Body of pancreas (tissue), 4 donors: ENCODE data around the gene INAFM2. TPM values are rescaled to one million over a fixed set of nuclear protein-coding genes. Genes with fewer than 3 reads are reported as not detected.

ENCODE experiments used
- ATAC-seq: fragments of 150-250 bp; one replicate; pipeline ENCODE4 v1.9.1; 2016
- DNase-seq, 4 donors: peaks; one replicate each; pipeline ENCODE4 v3.0.0-alpha.2; 2019
- H3K27ac ChIP-seq, 4 donors: fragments of 200-600 bp; sonication (generic); 1 replicate in 3 of 4; 2 replicates in 1 of 4; pipeline versions ENCODE4 v1.5.1 to v1.6.1; 2016 to 2019; ENCODE audit warnings: mild to moderate bottlenecking in 1 of 4, mixed read lengths in 1 of 4, moderate library complexity in 1 of 4
- H3K27me3 ChIP-seq, 2 donors: fragments of 200-600 bp; sonication (generic); one replicate each; pipeline ENCODE4 v1.6.0; 2016; ENCODE audit warnings: mild to moderate bottlenecking in 1 of 2
- H3K36me3 ChIP-seq, 2 donors: fragments of 200-600 bp; sonication (generic); replicated peaks in 1 of 2; 2 replicates each; pipeline ENCODE4 v1.5.1; 2016; ENCODE audit warnings: low read depth in 2 of 2; ENCODE audit not compliant: insufficient read depth in 1 of 2
- H3K4me1 ChIP-seq: fragments of 200-600 bp; sonication (generic); one replicate; pipeline ENCODE4 v1.6.0; 2016
- H3K4me3 ChIP-seq, 2 donors: fragments of 200-600 bp; sonication (generic); 1 replicate in 1 of 2; 2 replicates in 1 of 2; pipeline ENCODE4 v1.5.1; 2016 to 2019
- H3K9me3 ChIP-seq, 3 donors: fragments of 200-600 bp; sonication (generic); 1 replicate in 2 of 3; 2 replicates in 1 of 3; pipeline ENCODE4 v1.5.1; 2016
- CTCF ChIP-seq, 7 experiments: fragments of 450-650 bp in 4 of 7; fragments of 200-600 bp in 3 of 7; sonication (generic) in 3 of 7; IDR thresholded peaks; one replicate each; pipeline ENCODE4 v1.5.1; 2016 to 2019; ENCODE audit warnings: antibody characterized with exemption in 7 of 7
- POLR2A ChIP-seq, 3 donors: fragments of 450-650 bp; IDR thresholded peaks; one replicate each; pipeline ENCODE4 v1.6.1; 2016; ENCODE audit warnings: antibody characterized with exemption in 3 of 3, mild to moderate bottlenecking in 2 of 3
- WGBS, 2 donors: methylation state at CpG; one replicate each; pipeline ENCODE4 v1.1.5; 2017; 5-methylcytosine and 5-hydroxymethylcytosine counted together
- intact Hi-C: fragments of 100-400 bp; cut with DNase I; formaldehyde crosslinking; loops from one replicate; pipeline ENCODE4 v1.15.1; 2023
- total RNA-seq, 2 donors: library from RNA; depleted of rRNA; stranded (reverse); fragments of >200 nt; gene quantifications; one replicate each; pipeline ENCODE4 v1.1.0, GENCODE V29; 2016

Gene INAFM2
- total RNA-seq, 2 donors from 2014 or later, result 8.8 to 22.4 TPM

GRCh38 chr15:40320409-40320808 is 3.1 kb upstream of the INAFM2 start:
- no peaks in the 10 kb centered on the region for H3K36me3 ChIP-seq
- 75 to 95% methylated on average over 1 of the region's 1 CpG for WGBS, 2 donors
- H3K4me3 ChIP-seq, result no peak overlapping the region
- ATAC-seq, result no peak
- intact Hi-C loops, result no loop called here
- no peak overlapping the region for H3K27ac ChIP-seq
- no peaks in the 10 kb centered on the region for H3K9me3 ChIP-seq
- TF ChIP-seq POLR2A (IDR thresholded peaks at IDR 0.05), result no peak
- no peak for TF ChIP-seq CTCF (IDR thresholded peaks at IDR 0.05)
- no peaks in the 10 kb centered on the region for H3K27me3 ChIP-seq
- H3K4me1 ChIP-seq, result peaks cover 31% of the 10 kb centered on the region
- DNase-seq, result peak in 1 of 4 donors; percentile 6

DNA sequence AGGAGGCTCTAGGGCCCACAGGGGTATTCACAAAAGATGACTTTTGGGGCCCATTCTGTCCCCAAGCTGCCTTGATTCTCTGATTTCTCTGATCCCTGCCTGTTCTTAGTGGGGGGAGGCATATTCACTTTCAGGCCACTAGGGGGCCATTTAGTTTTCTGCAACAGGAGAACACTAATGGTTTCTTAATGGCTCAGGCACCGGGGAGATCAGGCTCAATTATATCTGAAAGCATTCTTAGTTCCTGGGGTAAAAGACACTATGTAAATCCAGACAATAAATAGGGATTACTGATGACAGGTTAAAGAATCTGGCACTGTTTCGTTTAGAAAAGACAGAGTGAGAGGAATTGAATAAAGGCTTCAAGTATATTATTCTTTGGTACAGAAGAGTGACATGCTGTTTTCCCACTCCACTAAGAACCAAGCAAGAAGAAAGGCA is 2.5 kb upstream of the INAFM2 start:
- intact Hi-C loops, result no loop called here
- 8 to 9% methylated on average over 2 of the region's 2 CpGs for WGBS, 2 donors
- no peak for ATAC-seq

DNA sequence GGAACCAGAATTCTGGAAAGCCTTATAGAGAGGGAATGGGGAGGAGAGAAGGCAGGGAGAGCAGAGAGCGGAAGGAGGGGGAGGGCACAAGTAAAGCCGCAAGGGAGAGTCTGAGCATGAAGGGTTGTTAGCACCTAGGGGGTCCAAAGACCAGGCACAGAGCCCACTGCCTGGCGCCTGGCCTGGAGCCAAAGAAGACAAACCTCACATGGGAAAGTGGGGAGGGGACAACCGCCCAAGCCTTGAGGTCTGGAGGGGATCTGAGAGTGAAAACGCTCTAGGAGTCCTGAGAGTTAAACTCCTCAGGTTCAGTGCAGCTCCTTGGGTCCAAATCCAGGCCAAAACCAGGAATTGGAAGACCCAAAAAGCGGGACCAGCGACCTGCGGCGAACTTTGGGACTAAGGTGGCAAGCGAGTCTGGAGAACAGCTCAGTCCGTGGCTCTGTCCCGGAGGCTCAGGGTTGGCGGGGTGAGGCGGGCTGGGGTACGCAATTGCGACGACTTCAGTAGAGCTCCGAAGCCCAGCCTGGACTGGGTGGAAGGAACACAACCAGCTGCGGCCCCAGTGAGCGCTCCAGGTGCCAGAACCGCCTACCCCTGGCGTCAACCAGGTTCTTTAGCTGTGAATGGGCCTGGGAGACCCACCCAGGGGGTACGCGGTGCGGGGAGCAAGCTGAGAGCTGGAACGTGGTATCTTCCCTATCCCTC is 807 bp upstream of the INAFM2 start:
- TF ChIP-seq POLR2A (IDR thresholded peaks at IDR 0.05) (no peak), CTCF (IDR thresholded peaks at IDR 0.05) (no peak)
- H3K4me1 ChIP-seq, result peaks cover 50% of the 10 kb centered on the region
- H3K9me3 ChIP-seq, result no peaks in the 10 kb centered on the region
- WGBS, 2 donors, result 40 to 49% methylated on average over 12 to 26 of the region's 26 CpGs
- peak overlapping the region; percentile 48 to 78 (median 76) for H3K27ac ChIP-seq
- intact Hi-C loops, result no loop called here
- ATAC-seq, result peak; percentile 4
- H3K36me3 ChIP-seq, result no peaks in the 10 kb centered on the region
- H3K27me3 ChIP-seq, result no peaks in the 10 kb centered on the region
- DNase-seq, result peak in 2 of 4 donors; percentile 15 to 41
- no peak overlapping the region for H3K4me3 ChIP-seq

More for the DNA sequence above, 2.5 kb upstream of the INAFM2 start:
- DNase-seq, result peak; percentile 64 to 79 (median 70)
- H3K4me1 ChIP-seq, result peaks cover 37% of the 10 kb centered on the region
- TF ChIP-seq CTCF (IDR thresholded peaks at IDR 0.05), result peak; percentile 69 to 93 (median 77)
- no peak for TF ChIP-seq POLR2A (IDR thresholded peaks at IDR 0.05)
- H3K9me3 ChIP-seq, result no peaks in the 10 kb centered on the region
- no peaks in the 10 kb centered on the region for H3K27me3 ChIP-seq
- H3K4me3 ChIP-seq, result no peak overlapping the region
- no peak overlapping the region for H3K27ac ChIP-seq
- no peaks in the 10 kb centered on the region for H3K36me3 ChIP-seq

DNA sequence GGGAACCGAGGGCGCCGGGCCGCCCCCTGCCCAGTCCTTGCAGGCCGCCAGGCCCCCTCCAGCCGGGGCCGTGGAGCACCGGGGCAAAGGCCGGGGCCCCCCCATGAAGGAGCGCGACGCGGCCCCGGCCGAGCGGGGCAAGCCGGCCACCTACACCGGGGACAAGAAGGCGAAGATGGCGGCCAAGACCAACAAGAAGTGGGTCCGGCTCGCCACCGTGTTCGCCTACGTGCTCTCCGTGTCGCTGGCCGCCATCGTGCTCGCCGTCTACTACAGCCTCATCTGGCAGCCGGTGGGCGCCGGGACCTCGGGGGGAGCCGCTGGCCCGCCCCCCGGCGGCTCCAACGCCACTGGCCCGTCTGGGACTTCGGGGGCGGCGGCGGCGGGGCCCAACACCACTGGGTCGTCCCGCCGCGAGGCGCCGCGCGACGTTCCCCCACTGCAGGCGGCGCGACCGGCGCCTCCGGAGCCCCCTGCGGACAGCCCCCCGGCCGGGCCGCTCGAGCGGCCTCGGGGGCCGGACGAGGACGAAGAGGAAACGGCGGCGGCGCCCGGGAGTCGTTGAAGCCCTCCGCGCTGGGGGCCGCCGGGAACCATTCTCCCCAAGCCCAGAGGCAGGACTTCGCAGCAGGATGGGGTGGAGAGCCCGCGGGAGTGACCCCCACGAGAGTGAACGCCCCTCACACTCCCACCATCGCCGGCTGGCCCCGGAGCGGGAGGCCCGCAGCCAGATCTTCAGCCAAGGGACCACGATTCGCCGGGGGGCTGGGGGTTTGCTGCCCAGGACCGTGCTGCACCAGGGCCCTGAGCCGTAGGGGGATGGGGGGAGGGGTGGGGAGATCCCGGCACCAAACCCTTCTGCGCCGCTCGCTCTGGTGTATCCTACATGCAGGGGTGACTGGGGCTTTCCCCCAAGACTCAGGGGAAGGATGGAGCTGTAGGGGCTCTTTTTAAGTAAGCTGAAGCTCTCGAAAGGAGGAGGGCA is 753 bp downstream of the INAFM2 start:
- DNase-seq (peak in 2 of 4 donors; percentile 43 to 45), ATAC-seq (peak; percentile 11)
- Histone ChIP-seq H3K27ac (peak overlapping the region; percentile 48 to 78 (median 72)), H3K4me1 (peaks cover 50% of the 10 kb centered on the region), H3K4me3 (peak overlapping the region; percentile 32 to 47), H3K9me3 (no peaks in the 10 kb centered on the region), H3K36me3 (no peaks in the 10 kb centered on the region), H3K27me3 (no peaks in the 10 kb centered on the region)
- intact Hi-C loops, result no loop called here
- WGBS, 2 donors, result 0 to 1% methylated on average over 3 to 85 of the region's 101 CpGs
- TF ChIP-seq CTCF (IDR thresholded peaks at IDR 0.05) (no peak), POLR2A (IDR thresholded peaks at IDR 0.05) (no peak)
